Measurements from ENCODE around the gene ALB.

The ALB gene

GRCh38 chr4:73452953-73453700 lies 49.0 kb downstream of the ALB start:
- DNase-seq = no peak

- no peak for DNase-seq
These were observed 49.6 kb downstream of the ALB start for GRCh38 chr4:73453701-73454005.

- DNase-seq = no peak
These were observed 50.8 kb downstream of the ALB start for GRCh38 chr4:73454920-73455319.

GRCh38 chr4:73456177-73457022 lies 52.3 kb downstream of the ALB start:
- DNase-seq = no peak

- DNase-seq = no peak
These were observed 54.3 kb downstream of the ALB start for GRCh38 chr4:73458184-73459047.

GRCh38 chr4:73459048-73459421 lies 54.9 kb downstream of the ALB start:
- DNase-seq = no peak

GRCh38 chr4:73460913-73461522 lies 56.9 kb downstream of the ALB start:
- DNase-seq = no peak

- DNase-seq = no peak
These were observed 64.1 kb downstream of the ALB start for GRCh38 chr4:73468170-73468569.

- no peak for DNase-seq
These were observed 66.6 kb downstream of the ALB start for GRCh38 chr4:73470728-73471127.

Data from NCI-H526 treated with DMSO at 0.1 percent for 48 hours (cell line).